ENCODE data around the gene CBFA2T3.

DNA sequence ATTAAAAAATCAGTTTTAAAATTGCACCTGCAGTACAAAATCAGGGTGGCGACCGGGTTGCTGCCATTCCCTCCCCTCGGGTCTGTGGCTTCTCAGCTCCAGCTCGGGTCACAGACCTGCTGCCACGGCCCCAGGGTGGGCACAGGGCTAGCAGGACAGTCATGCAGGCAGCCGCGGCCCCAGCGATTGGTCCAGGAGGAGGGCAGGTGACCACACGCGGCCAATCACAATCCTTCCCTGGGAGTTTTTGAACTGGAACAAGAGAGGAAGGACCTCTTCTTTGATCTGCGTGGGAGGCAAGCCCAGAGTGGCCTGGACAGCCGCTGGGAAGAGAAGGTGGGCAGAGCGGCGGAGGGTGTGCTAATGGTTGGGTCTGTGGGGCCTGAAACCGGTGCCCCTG lies 25.5 kb downstream of the CBFA2T3 start:
- TF ChIP-seq, protein P1, sequence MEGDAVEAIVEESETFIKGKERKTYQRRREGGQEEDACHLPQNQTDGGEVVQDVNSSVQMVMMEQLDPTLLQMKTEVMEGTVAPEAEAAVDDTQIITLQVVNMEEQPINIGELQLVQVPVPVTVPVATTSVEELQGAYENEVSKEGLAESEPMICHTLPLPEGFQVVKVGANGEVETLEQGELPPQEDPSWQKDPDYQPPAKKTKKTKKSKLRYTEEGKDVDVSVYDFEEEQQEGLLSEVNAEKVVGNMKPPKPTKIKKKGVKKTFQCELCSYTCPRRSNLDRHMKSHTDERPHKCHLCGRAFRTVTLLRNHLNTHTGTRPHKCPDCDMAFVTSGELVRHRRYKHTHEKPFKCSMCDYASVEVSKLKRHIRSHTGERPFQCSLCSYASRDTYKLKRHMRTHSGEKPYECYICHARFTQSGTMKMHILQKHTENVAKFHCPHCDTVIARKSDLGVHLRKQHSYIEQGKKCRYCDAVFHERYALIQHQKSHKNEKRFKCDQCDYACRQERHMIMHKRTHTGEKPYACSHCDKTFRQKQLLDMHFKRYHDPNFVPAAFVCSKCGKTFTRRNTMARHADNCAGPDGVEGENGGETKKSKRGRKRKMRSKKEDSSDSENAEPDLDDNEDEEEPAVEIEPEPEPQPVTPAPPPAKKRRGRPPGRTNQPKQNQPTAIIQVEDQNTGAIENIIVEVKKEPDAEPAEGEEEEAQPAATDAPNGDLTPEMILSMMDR (IDR thresholded peaks at IDR 0.05; ENCODE audit: insufficient read depth, low read depth, low read length): no peak
- no peak for TF ChIP-seq EZH2 (IDR thresholded peaks at IDR 0.05; ENCODE audit: insufficient read depth, low read length)

All from astrocyte (in vitro differentiated cells and primary cell).